ENCODE measurements around the gene PRKG1. TPM values are rescaled to one million over a fixed set of nuclear protein-coding genes. Genes with fewer than 3 reads are reported as not detected.

The PRKG1 gene
- polyA plus RNA-seq, 2 donors, result 0.84 to 0.87 TPM

DNA sequence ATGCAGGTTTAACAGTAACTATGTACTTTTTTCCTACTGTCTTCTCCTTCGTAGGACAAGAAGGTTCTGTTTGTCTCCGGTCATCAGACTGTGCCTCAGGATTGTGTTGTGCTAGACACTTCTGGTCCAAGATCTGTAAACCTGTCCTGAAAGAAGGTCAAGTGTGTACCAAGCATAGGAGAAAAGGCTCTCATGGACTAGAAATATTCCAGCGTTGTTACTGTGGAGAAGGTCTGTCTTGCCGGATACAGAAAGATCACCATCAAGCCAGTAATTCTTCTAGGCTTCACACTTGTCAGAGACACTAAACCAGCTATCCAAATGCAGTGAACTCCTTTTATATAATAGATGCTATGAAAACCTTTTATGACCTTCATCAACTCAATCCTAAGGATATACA lies 1242.2 kb downstream of the PRKG1 start:
- H3K4me1 ChIP-seq (ENCODE audit: control insufficient read depth in 2 of 2, insufficient read depth in 2 of 2, low read length in 1 of 2), result peaks cover 0 to 5% of the 10 kb centered on the region in 2 donors
- 91 to 94% methylated on average over 4 of the region's 4 CpGs for WGBS, 2 donors
- H3K4me3 ChIP-seq (ENCODE audit: low read depth in 1 of 2, low read length in 2 of 2), result no peak overlapping the region
- H3K27me3 ChIP-seq (ENCODE audit: control insufficient read depth in 1 of 2, insufficient read depth in 2 of 2, low read length in 2 of 2), result no peaks in the 10 kb centered on the region
- H3K9me3 ChIP-seq (ENCODE audit: control insufficient read depth in 2 of 2, insufficient read depth in 1 of 2, low read depth in 1 of 2, low read length in 1 of 2), result peaks cover 0 to 4% of the 10 kb centered on the region in 2 donors
- no peaks in the 10 kb centered on the region for H3K36me3 ChIP-seq (ENCODE audit: control insufficient read depth in 2 of 2, insufficient read depth in 2 of 2, low read length in 1 of 2)
- H3K27ac ChIP-seq (ENCODE audit: low read depth in 2 of 2, low read length in 1 of 2), result no peak overlapping the region

DNA sequence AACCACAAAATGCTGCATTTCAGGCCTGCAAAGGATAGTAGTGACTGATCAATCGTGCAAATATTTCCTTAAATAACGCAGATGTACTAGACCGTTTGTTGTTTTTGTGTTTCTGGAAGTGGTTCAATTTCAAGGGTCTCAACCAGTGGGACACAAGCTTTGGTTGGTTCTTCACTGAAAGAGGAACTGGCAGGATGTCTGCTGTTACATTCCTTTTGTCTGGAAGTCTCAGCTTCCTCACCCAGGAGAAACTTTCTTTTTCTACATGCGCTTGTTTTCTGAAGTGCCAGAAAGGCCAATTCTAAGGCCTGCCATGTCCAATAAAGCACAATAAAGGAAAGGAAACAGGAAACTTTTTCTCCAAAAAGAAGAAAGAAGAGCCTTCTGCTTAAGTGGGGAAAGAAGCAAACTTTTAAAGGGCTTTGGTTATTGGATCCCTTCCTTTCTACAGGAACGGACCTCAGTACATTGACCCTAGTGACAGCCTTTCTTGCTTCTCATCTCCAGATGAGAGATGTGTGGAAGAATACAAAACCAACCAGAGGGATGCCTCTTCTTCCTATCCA lies 1243.9 kb downstream of the PRKG1 start:
- Histone ChIP-seq H3K4me1 (ENCODE audit: control insufficient read depth in 2 of 2, insufficient read depth in 2 of 2, low read length in 1 of 2) (peaks cover 0 to 3% of the 10 kb centered on the region in 2 donors), H3K36me3 (ENCODE audit: control insufficient read depth in 2 of 2, insufficient read depth in 2 of 2, low read length in 1 of 2) (no peaks in the 10 kb centered on the region), H3K27ac (ENCODE audit: low read depth in 2 of 2, low read length in 1 of 2) (no peak overlapping the region), H3K27me3 (ENCODE audit: control insufficient read depth in 1 of 2, insufficient read depth in 2 of 2, low read length in 2 of 2) (no peaks in the 10 kb centered on the region), H3K4me3 (ENCODE audit: low read depth in 1 of 2, low read length in 2 of 2) (no peak overlapping the region), H3K9me3 (ENCODE audit: control insufficient read depth in 2 of 2, insufficient read depth in 1 of 2, low read depth in 1 of 2, low read length in 1 of 2) (peaks cover 0 to 4% of the 10 kb centered on the region in 2 donors)
- 85 to 87% methylated on average over 5 of the region's 5 CpGs for WGBS, 2 donors

DNA sequence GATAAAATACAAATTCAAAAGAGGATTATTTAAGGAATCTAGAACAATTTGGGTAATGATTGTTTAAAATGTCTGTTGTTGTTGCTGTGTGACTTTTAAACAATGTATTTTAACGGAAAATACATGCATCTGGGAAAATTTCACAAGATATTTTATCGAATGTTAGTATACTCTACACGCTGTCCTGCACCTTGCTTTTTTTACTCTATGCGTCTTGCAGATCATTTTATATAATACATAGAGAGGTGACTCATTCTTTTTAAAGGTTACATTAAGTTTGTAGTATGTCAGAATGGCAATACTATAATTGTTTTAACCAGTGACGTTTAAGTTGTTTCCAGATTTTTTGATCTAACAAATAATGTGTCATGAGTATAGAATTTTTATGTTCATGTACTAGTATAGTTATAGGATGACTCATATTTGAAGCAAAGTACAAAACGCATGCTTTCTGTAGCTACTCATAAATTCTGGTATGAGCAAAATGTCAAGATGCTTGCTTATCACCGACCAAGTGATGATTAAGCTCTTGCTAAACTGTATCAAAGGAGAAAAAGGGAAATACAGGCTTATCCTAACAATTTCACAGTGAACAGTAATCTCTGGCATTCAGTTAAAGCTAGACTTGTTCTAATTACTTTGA lies 1244.7 kb downstream of the PRKG1 start:
- Histone ChIP-seq H3K4me3 (ENCODE audit: low read depth in 1 of 2, low read length in 2 of 2) (no peak overlapping the region), H3K27ac (ENCODE audit: low read depth in 2 of 2, low read length in 1 of 2) (no peak overlapping the region), H3K4me1 (ENCODE audit: control insufficient read depth in 2 of 2, insufficient read depth in 2 of 2, low read length in 1 of 2) (peaks cover 0 to 2% of the 10 kb centered on the region in 2 donors), H3K9me3 (ENCODE audit: control insufficient read depth in 2 of 2, insufficient read depth in 1 of 2, low read depth in 1 of 2, low read length in 1 of 2) (peaks cover 0 to 4% of the 10 kb centered on the region in 2 donors), H3K36me3 (ENCODE audit: control insufficient read depth in 2 of 2, insufficient read depth in 2 of 2, low read length in 1 of 2) (no peaks in the 10 kb centered on the region), H3K27me3 (ENCODE audit: control insufficient read depth in 1 of 2, insufficient read depth in 2 of 2, low read length in 2 of 2) (no peaks in the 10 kb centered on the region)
- WGBS, 2 donors, result 54 to 55% methylated on average over 7 of the region's 7 CpGs

DNA sequence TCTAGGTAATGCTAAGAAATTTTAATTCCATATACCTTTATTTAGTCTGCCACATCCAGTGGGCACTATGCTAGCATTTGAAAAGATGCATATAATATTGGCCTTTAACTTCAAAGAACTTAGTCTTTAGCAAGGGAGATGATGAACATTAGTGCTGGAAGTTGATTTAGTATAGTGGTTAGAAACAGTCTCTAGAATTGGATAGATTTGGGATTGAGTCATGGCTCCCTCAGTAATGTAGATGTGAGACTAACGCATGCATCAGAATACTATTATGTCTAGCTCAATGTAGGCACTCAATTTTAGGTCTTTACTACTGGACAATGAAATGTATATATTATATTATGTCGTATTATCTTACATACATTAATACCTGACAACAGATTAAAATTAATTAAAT lies 1245.6 kb downstream of the PRKG1 start:
- Histone ChIP-seq H3K36me3 (ENCODE audit: control insufficient read depth in 2 of 2, insufficient read depth in 2 of 2, low read length in 1 of 2) (no peaks in the 10 kb centered on the region), H3K4me3 (ENCODE audit: low read depth in 1 of 2, low read length in 2 of 2) (no peak overlapping the region), H3K27ac (ENCODE audit: low read depth in 2 of 2, low read length in 1 of 2) (no peak overlapping the region), H3K27me3 (ENCODE audit: control insufficient read depth in 1 of 2, insufficient read depth in 2 of 2, low read length in 2 of 2) (no peaks in the 10 kb centered on the region), H3K4me1 (ENCODE audit: control insufficient read depth in 2 of 2, insufficient read depth in 2 of 2, low read length in 1 of 2) (no peaks in the 10 kb centered on the region), H3K9me3 (ENCODE audit: control insufficient read depth in 2 of 2, insufficient read depth in 1 of 2, low read depth in 1 of 2, low read length in 1 of 2) (no peaks in the 10 kb centered on the region)
- 86 to 91% methylated on average over 2 of the region's 2 CpGs for WGBS, 2 donors

DNA sequence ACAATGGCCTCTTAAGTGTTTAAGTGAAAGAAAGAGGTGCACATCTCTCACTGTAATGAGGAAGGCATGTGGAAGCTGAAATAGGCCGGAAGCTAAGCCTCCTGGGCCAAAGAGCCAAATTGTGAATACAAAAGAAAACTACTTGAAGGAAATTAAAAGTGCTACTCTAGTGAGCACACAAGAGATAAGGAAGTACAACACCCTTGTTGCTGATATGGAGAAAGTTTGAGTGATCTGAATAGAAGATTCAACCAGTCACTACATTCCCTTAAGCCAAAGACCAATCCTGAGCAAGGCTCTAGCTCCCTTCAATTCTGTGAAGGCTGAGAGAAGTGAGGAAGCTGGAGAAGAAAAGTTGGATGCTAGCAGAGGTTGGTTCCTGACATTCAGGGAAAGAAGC lies 1248.0 kb downstream of the PRKG1 start:
- 83 to 89% methylated on average over 1 of the region's 1 CpG for WGBS, 2 donors
- no peak overlapping the region for H3K4me3 ChIP-seq (ENCODE audit: low read depth in 1 of 2, low read length in 2 of 2)
- no peaks in the 10 kb centered on the region for H3K36me3 ChIP-seq (ENCODE audit: control insufficient read depth in 2 of 2, insufficient read depth in 2 of 2, low read length in 1 of 2)

DNA sequence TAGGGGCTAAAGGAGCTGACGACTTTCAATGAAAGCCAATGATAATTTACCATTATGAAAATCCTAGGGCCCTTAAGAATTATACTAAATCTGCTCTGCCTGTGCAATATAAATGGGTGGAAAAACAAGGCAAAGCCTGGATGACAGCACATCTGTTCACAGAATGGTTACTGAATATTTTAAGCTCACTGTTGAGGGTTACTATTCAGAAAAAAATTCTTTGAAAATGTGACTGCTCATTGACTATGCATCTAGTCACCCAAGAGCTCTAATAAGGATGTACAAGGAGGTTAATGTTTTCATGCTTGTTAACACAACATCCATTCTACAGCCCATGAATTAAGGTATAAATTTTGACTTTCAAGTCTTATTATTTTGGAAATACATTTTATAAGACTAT lies 1248.6 kb downstream of the PRKG1 start:
- Histone ChIP-seq H3K27ac (ENCODE audit: low read depth in 2 of 2, low read length in 1 of 2) (no peak overlapping the region), H3K9me3 (ENCODE audit: control insufficient read depth in 2 of 2, insufficient read depth in 1 of 2, low read depth in 1 of 2, low read length in 1 of 2) (no peaks in the 10 kb centered on the region), H3K4me3 (ENCODE audit: low read depth in 1 of 2, low read length in 2 of 2) (no peak overlapping the region), H3K27me3 (ENCODE audit: control insufficient read depth in 1 of 2, insufficient read depth in 2 of 2, low read length in 2 of 2) (no peaks in the 10 kb centered on the region), H3K36me3 (ENCODE audit: control insufficient read depth in 2 of 2, insufficient read depth in 2 of 2, low read length in 1 of 2) (no peaks in the 10 kb centered on the region), H3K4me1 (ENCODE audit: control insufficient read depth in 2 of 2, insufficient read depth in 2 of 2, low read length in 1 of 2) (no peaks in the 10 kb centered on the region)
- 86 to 91% methylated on average over 1 of the region's 1 CpG for WGBS, 2 donors

More for the DNA sequence above, 1248.0 kb downstream of the PRKG1 start:
- Histone ChIP-seq H3K27me3 (ENCODE audit: control insufficient read depth in 1 of 2, insufficient read depth in 2 of 2, low read length in 2 of 2) (no peaks in the 10 kb centered on the region), H3K9me3 (ENCODE audit: control insufficient read depth in 2 of 2, insufficient read depth in 1 of 2, low read depth in 1 of 2, low read length in 1 of 2) (no peaks in the 10 kb centered on the region), H3K4me1 (ENCODE audit: control insufficient read depth in 2 of 2, insufficient read depth in 2 of 2, low read length in 1 of 2) (no peaks in the 10 kb centered on the region), H3K27ac (ENCODE audit: low read depth in 2 of 2, low read length in 1 of 2) (no peak overlapping the region)

DNA sequence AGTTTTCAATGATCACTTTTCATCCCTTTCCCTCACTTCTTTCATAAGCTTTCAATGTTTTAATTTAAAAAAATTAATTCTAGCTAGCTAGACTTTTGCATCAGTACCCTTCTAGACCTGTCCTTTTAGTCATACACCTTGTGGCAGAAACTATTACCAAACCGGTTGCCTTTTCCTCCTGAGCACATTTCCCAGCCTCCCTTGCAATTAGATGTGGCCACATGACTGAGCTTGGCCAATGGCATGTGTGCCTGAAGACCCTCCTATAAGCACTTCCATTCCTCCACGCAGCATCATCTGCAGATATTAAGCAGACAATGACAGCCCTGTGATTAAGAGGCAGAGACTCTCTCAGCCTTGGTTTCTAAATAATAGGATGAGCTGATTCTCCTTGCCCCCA lies 1252.1 kb downstream of the PRKG1 start:
- Histone ChIP-seq H3K4me1 (ENCODE audit: control insufficient read depth in 2 of 2, insufficient read depth in 2 of 2, low read length in 1 of 2) (no peaks in the 10 kb centered on the region), H3K36me3 (ENCODE audit: control insufficient read depth in 2 of 2, insufficient read depth in 2 of 2, low read length in 1 of 2) (no peaks in the 10 kb centered on the region), H3K4me3 (ENCODE audit: low read depth in 1 of 2, low read length in 2 of 2) (no peak overlapping the region), H3K27ac (ENCODE audit: low read depth in 2 of 2, low read length in 1 of 2) (no peak overlapping the region), H3K27me3 (ENCODE audit: control insufficient read depth in 1 of 2, insufficient read depth in 2 of 2, low read length in 2 of 2) (no peaks in the 10 kb centered on the region), H3K9me3 (ENCODE audit: control insufficient read depth in 2 of 2, insufficient read depth in 1 of 2, low read depth in 1 of 2, low read length in 1 of 2) (no peaks in the 10 kb centered on the region)
- WGBS, 2 donors, result 62 to 77% methylated on average over 2 of the region's 2 CpGs

DNA sequence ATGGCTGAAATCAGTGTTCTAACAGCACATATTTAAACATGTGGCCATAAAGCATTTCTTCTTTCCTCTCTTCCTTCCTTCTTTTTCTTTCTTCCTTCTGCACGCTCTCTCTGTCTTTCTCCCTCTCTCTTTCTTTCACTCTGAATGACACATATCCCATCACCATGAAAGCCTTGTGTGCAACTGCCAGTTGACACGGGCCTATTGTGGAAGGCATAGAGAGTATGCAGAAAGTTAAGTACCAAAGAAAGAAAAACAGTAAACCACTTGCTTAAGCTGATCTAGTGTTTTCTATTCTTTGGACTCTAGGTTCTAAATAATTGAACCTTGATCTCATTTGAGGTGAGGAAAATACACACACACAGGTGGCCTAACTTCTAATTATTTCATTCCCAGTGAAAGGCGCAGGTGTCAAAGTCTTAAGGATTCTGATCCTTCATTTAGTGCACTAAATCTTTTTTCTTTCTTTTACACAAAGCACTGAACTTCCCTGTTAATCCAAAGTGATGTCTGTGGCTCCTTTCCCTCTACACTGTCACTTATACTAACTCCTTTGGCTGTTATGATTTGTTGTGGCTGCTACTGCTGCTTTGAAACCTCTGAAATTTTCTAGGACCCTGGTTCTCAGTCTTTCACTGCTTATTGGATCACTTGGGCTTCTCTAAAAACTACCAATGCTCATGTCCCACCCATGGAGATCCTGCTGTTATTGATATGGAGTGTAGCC lies 1257.5 kb downstream of the PRKG1 start:
- Histone ChIP-seq H3K36me3 (ENCODE audit: control insufficient read depth in 2 of 2, insufficient read depth in 2 of 2, low read length in 1 of 2) (no peaks in the 10 kb centered on the region), H3K9me3 (ENCODE audit: control insufficient read depth in 2 of 2, insufficient read depth in 1 of 2, low read depth in 1 of 2, low read length in 1 of 2) (no peaks in the 10 kb centered on the region), H3K4me1 (ENCODE audit: control insufficient read depth in 2 of 2, insufficient read depth in 2 of 2, low read length in 1 of 2) (peaks cover 0 to 2% of the 10 kb centered on the region in 2 donors), H3K27me3 (ENCODE audit: control insufficient read depth in 1 of 2, insufficient read depth in 2 of 2, low read length in 2 of 2) (no peaks in the 10 kb centered on the region), H3K27ac (ENCODE audit: low read depth in 2 of 2, low read length in 1 of 2) (no peak overlapping the region), H3K4me3 (ENCODE audit: low read depth in 1 of 2, low read length in 2 of 2) (no peak overlapping the region)
- 73 to 76% methylated on average over 3 of the region's 3 CpGs for WGBS, 2 donors

DNA sequence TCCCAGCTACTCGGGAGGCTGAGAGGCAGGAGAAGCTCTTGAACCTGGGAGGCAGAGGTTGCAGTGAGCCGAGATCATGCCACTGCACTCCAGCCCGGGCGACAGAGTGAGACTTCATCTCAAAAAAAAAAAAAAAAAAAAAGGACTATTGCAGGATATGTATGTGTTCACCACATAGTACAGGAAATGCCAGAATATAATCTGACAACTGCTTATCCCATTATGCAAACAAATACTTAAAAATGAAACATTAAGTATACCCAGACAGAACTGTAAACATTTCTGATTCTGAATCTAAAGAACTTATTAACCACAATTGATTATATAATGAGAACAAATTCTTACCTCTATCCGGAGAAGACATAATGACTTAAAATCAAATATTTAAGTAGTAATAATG lies 1258.5 kb downstream of the PRKG1 start:
- Histone ChIP-seq H3K9me3 (ENCODE audit: control insufficient read depth in 2 of 2, insufficient read depth in 1 of 2, low read depth in 1 of 2, low read length in 1 of 2) (no peaks in the 10 kb centered on the region), H3K36me3 (ENCODE audit: control insufficient read depth in 2 of 2, insufficient read depth in 2 of 2, low read length in 1 of 2) (no peaks in the 10 kb centered on the region), H3K27me3 (ENCODE audit: control insufficient read depth in 1 of 2, insufficient read depth in 2 of 2, low read length in 2 of 2) (no peaks in the 10 kb centered on the region), H3K4me1 (ENCODE audit: control insufficient read depth in 2 of 2, insufficient read depth in 2 of 2, low read length in 1 of 2) (peaks cover 0 to 2% of the 10 kb centered on the region in 2 donors), H3K4me3 (ENCODE audit: low read depth in 1 of 2, low read length in 2 of 2) (no peak overlapping the region), H3K27ac (ENCODE audit: low read depth in 2 of 2, low read length in 1 of 2) (no peak overlapping the region)
- WGBS, 2 donors, result 61 to 87% methylated on average over 5 of the region's 5 CpGs

Data from esophagus (tissue), 2 donors.